Measurements from ENCODE around the gene CEP170B. TPM values are rescaled to one million over a fixed set of nuclear protein-coding genes. Genes with fewer than 3 reads are reported as not detected.
"Not testable (repeated sequence)": the region's sequence is repeated elsewhere in the genome, so short reads cannot be mapped to it uniquely, and the experiment has no call there.

CEP170B gene
- polyA plus RNA-seq, 4 donors, result 24.9 to 33.9 (median 31.1) TPM

GRCh38 chr14:104883681-104884361 is 18.8 kb downstream of the CEP170B start:
- peaks cover 11 to 89% (median 17%) of the 10 kb centered on the region in 3 donors for H3K36me3 ChIP-seq (ENCODE audit: control insufficient read depth in 3 of 3, insufficient read depth in 2 of 3, low read depth in 1 of 3, low read length in 3 of 3)
- H3K27ac ChIP-seq (ENCODE audit: low read depth in 1 of 3, low read length in 2 of 3), result no peak overlapping the region
- FAIRE-seq, result no peak

GRCh38 chr14:104884381-104884780 is 19.3 kb downstream of the CEP170B start:
- DNase-seq; H3K4me1 ChIP-seq (ENCODE audit: control insufficient read depth in 3 of 3, insufficient read depth in 2 of 3, low read depth in 1 of 3, low read length in 2 of 3); FAIRE-seq; H3K9me3 ChIP-seq (ENCODE audit: control insufficient read depth in 2 of 2, insufficient read depth in 1 of 2, low read depth in 1 of 2, low read length in 1 of 2); H3K27ac ChIP-seq (ENCODE audit: low read depth in 1 of 3, low read length in 2 of 3); H3K4me3 ChIP-seq (ENCODE audit: low read depth in 1 of 3, low read length in 3 of 3); H3K27me3 ChIP-seq (ENCODE audit: control insufficient read depth in 3 of 3, insufficient read depth in 3 of 3, low read length in 3 of 3): not testable (repeated sequence)
- 87 to 90% (median 89%) methylated on average over 28 to 34 of the region's 34 CpGs for WGBS, 3 donors
- peaks cover 11 to 89% (median 17%) of the 10 kb centered on the region in 3 donors for H3K36me3 ChIP-seq (ENCODE audit: control insufficient read depth in 3 of 3, insufficient read depth in 2 of 3, low read depth in 1 of 3, low read length in 3 of 3)

More at GRCh38 chr14:104883681-104884361, 18.8 kb downstream of the CEP170B start:
- H3K4me1 ChIP-seq (ENCODE audit: control insufficient read depth in 3 of 3, insufficient read depth in 2 of 3, low read depth in 1 of 3, low read length in 2 of 3), result no peaks in the 10 kb centered on the region
- H3K9me3 ChIP-seq (ENCODE audit: control insufficient read depth in 2 of 2, insufficient read depth in 1 of 2, low read depth in 1 of 2, low read length in 1 of 2), result no peaks in the 10 kb centered on the region
- no peak for DNase-seq
- no peaks in the 10 kb centered on the region for H3K27me3 ChIP-seq (ENCODE audit: control insufficient read depth in 3 of 3, insufficient read depth in 3 of 3, low read length in 3 of 3)
- 92 to 93% (median 93%) methylated on average over 44 to 49 of the region's 49 CpGs for whole genome bisulfite sequencing, 3 donors
- no peak overlapping the region for H3K4me3 ChIP-seq (ENCODE audit: low read depth in 1 of 3, low read length in 3 of 3)

GRCh38 chr14:104885031-104885972 is 20.2 kb downstream of the CEP170B start:
- no peak for DNase-seq
- peaks cover 11 to 83% (median 12%) of the 10 kb centered on the region in 3 donors for H3K36me3 ChIP-seq (ENCODE audit: control insufficient read depth in 3 of 3, insufficient read depth in 2 of 3, low read depth in 1 of 3, low read length in 3 of 3)
- FAIRE-seq, result no peak

GRCh38 chr14:104885973-104886689 is 21.1 kb downstream of the CEP170B start:
- WGBS, 3 donors, result 88 to 92% (median 91%) methylated on average over 34 to 40 of the region's 40 CpGs
- H3K36me3 ChIP-seq (ENCODE audit: control insufficient read depth in 3 of 3, insufficient read depth in 2 of 3, low read depth in 1 of 3, low read length in 3 of 3), result peaks cover 8 to 74% (median 11%) of the 10 kb centered on the region in 3 donors

More at GRCh38 chr14:104885031-104885972, 20.2 kb downstream of the CEP170B start:
- H3K27ac ChIP-seq (ENCODE audit: low read depth in 1 of 3, low read length in 2 of 3), result no peak overlapping the region
- 90 to 91% (median 90%) methylated on average over 28 to 38 of the region's 38 CpGs for WGBS, 3 donors
- H3K4me3 ChIP-seq (ENCODE audit: low read depth in 1 of 3, low read length in 3 of 3), result no peak overlapping the region
- no peaks in the 10 kb centered on the region for H3K9me3 ChIP-seq (ENCODE audit: control insufficient read depth in 2 of 2, insufficient read depth in 1 of 2, low read depth in 1 of 2, low read length in 1 of 2)
- H3K27me3 ChIP-seq (ENCODE audit: control insufficient read depth in 3 of 3, insufficient read depth in 3 of 3, low read length in 3 of 3), result no peaks in the 10 kb centered on the region
- H3K4me1 ChIP-seq (ENCODE audit: control insufficient read depth in 3 of 3, insufficient read depth in 2 of 3, low read depth in 1 of 3, low read length in 2 of 3), result no peaks in the 10 kb centered on the region

GRCh38 chr14:104886690-104887622 is 21.9 kb downstream of the CEP170B start:
- peaks cover 8 to 66% (median 11%) of the 10 kb centered on the region in 3 donors for H3K36me3 ChIP-seq (ENCODE audit: control insufficient read depth in 3 of 3, insufficient read depth in 2 of 3, low read depth in 1 of 3, low read length in 3 of 3)
- DNase-seq (no peak), FAIRE-seq (no peak)
- no peak overlapping the region for H3K4me3 ChIP-seq (ENCODE audit: low read depth in 1 of 3, low read length in 3 of 3)
- H3K4me1 ChIP-seq (ENCODE audit: control insufficient read depth in 3 of 3, insufficient read depth in 2 of 3, low read depth in 1 of 3, low read length in 2 of 3), result no peaks in the 10 kb centered on the region
- WGBS, 3 donors, result 94 to 96% (median 95%) methylated on average over 55 to 59 of the region's 59 CpGs
- no peaks in the 10 kb centered on the region for H3K27me3 ChIP-seq (ENCODE audit: control insufficient read depth in 3 of 3, insufficient read depth in 3 of 3, low read length in 3 of 3)
- H3K27ac ChIP-seq (ENCODE audit: low read depth in 1 of 3, low read length in 2 of 3), result no peak overlapping the region
- peaks cover 0 to 2% of the 10 kb centered on the region in 2 donors for H3K9me3 ChIP-seq (ENCODE audit: control insufficient read depth in 2 of 2, insufficient read depth in 1 of 2, low read depth in 1 of 2, low read length in 1 of 2)

More at GRCh38 chr14:104885973-104886689, 21.1 kb downstream of the CEP170B start:
- no peak for DNase-seq
- Histone ChIP-seq H3K9me3 (ENCODE audit: control insufficient read depth in 2 of 2, insufficient read depth in 1 of 2, low read depth in 1 of 2, low read length in 1 of 2) (peaks cover 0 to 1% of the 10 kb centered on the region in 2 donors), H3K4me1 (ENCODE audit: control insufficient read depth in 3 of 3, insufficient read depth in 2 of 3, low read depth in 1 of 3, low read length in 2 of 3) (no peaks in the 10 kb centered on the region), H3K27ac (ENCODE audit: low read depth in 1 of 3, low read length in 2 of 3) (no peak overlapping the region), H3K27me3 (ENCODE audit: control insufficient read depth in 3 of 3, insufficient read depth in 3 of 3, low read length in 3 of 3) (no peaks in the 10 kb centered on the region), H3K4me3 (ENCODE audit: low read depth in 1 of 3, low read length in 3 of 3) (no peak overlapping the region)
- FAIRE-seq, result no peak

- no peak for DNase-seq
- FAIRE-seq, result no peak
- peaks cover 0 to 2% of the 10 kb centered on the region in 2 donors for H3K9me3 ChIP-seq (ENCODE audit: control insufficient read depth in 2 of 2, insufficient read depth in 1 of 2, low read depth in 1 of 2, low read length in 1 of 2)
- no peaks in the 10 kb centered on the region for H3K27me3 ChIP-seq (ENCODE audit: control insufficient read depth in 3 of 3, insufficient read depth in 3 of 3, low read length in 3 of 3)
- no peak overlapping the region for H3K4me3 ChIP-seq (ENCODE audit: low read depth in 1 of 3, low read length in 3 of 3)
- no peaks in the 10 kb centered on the region for H3K4me1 ChIP-seq (ENCODE audit: control insufficient read depth in 3 of 3, insufficient read depth in 2 of 3, low read depth in 1 of 3, low read length in 2 of 3)
- no peak overlapping the region for H3K27ac ChIP-seq (ENCODE audit: low read depth in 1 of 3, low read length in 2 of 3)
- peaks cover 8 to 60% (median 9%) of the 10 kb centered on the region in 3 donors for H3K36me3 ChIP-seq (ENCODE audit: control insufficient read depth in 3 of 3, insufficient read depth in 2 of 3, low read depth in 1 of 3, low read length in 3 of 3)
- 93 to 94% (median 94%) methylated on average over 27 to 33 of the region's 33 CpGs for WGBS, 3 donors
Measured at GRCh38 chr14:104887623-104888488, 22.8 kb downstream of the CEP170B start.
